Daoy (cell line): Measurements from ENCODE around the gene EBF3. TPM values are rescaled to one million over a fixed set of nuclear protein-coding genes. Genes with fewer than 3 reads are reported as not detected.
A peak's percentile ranks its signal among the peaks of the same experiment; 100 is the strongest.

Source experiments
- DNase-seq: peaks from one replicate; pipeline ENCODE4 v3.0.0-alpha.2; 2015; ENCODE audit warnings: low read depth
- total RNA-seq: library from RNA; depleted of rRNA; stranded (reverse); fragments of >200 nt; shearing (Covaris generic); gene quantifications from 2 replicates; pipeline ENCODE4 v1.2.3, GENCODE V29; 2014

Gene EBF3
- total RNA-seq, 1 experiment from 2014 or later, result 3.4 TPM

DNA sequence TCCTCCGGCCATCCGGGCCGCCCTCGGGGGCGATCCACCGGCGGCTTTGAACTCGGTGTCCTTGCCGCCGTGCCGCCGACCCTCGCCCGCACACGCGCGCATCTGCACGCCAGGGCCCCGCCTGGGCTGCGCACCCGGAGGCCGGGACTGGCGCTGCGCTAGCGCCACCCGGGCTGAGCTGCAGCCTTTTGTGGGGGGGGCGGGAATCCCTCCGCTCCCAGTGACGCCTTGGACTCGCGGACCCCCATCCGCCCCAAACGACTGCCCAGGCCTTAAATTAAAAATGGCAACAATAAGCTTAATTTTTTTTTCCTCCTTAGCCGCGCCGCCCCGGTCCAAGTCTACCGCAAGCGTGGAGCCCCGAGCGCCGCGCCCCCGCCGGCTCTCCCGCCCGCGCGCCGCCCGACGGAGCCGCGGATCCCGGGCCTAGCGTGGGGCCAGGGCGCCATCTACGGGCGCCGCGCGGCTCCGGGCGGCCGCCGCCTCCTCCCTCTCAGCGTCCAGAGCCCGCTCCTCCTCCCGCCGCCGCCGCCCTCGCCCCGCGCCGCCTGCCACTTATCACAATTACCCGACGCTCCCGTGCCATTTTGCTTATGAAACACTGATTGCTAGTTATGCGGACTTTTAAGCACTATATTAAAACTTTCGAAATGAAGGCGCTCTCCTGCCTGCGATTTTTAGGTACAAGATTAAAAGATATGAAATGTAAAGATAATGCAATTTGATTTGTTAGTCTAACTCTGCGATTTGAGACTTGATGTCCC is 7.5 kb upstream of the EBF3 start:
- DNase-seq, result peak; percentile 83

DNA sequence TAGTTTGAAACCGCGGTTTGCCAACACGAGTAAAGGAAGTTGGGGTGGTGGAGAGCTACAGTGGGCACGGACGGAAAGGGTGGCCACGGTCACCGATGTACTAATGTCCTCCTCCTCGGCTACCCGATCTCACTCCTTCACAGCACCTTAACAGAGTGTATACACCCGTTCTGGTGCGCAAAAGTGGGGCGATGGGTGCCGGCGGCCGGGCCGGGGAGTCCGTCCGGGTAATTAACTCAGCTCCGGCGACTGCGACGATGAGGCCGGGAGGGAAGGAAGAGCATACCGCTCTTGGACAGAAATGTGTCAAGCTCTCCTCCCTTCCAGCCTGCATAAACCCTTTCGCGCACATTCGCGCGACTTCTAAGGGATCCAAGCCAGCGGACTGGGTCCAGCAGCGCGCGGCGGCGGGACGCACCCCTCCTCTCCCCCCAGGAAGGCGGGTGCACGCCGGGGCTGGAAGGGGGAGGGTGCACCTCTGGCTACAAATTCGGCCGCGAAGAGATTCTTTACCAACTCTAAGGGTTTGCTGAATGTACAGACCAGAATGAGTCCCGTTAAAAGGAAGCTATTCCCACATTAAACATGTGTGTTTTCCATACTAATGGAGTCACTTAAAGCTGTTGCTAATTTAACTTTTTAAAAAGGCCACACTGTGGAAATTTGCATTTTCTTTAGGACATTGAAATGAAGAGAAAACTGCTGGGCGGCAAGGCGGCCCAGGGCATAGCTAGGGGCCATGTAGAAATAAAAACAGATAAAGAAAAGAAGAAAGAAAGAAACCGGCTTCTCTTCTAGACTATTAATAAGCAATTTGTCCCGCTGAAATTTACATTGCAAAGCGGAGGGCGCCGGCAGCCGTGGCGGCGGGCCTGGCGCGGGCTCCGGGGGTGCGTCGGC is 6.6 kb upstream of the EBF3 start:
- DNase-seq, result peak; percentile 50

DNA sequence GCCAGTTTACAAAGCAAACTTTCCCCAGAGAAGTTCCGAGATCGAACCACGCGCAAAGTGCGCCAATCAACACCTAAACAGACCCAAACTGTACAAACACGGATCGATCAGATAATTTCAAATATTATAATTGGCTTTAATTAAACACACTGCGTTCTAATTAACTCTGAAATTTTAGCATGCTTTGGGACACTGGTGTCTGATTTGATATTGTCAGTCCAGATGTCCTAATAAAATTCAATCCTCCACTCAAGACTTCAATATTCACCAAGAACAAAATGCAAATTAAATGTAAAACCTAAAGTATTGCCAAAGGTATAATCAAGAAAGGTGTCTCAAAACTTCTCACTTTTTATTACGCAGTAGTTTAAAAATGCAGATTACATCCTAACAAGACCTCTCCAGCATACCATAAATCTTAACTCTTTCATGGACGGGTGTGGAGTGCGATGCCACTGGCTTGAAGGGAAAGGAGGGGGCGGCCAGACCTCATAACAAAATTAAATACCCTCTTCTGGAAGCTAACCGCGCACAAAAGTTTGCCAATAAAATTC is 5.9 kb upstream of the EBF3 start:
- no peak for DNase-seq

DNA sequence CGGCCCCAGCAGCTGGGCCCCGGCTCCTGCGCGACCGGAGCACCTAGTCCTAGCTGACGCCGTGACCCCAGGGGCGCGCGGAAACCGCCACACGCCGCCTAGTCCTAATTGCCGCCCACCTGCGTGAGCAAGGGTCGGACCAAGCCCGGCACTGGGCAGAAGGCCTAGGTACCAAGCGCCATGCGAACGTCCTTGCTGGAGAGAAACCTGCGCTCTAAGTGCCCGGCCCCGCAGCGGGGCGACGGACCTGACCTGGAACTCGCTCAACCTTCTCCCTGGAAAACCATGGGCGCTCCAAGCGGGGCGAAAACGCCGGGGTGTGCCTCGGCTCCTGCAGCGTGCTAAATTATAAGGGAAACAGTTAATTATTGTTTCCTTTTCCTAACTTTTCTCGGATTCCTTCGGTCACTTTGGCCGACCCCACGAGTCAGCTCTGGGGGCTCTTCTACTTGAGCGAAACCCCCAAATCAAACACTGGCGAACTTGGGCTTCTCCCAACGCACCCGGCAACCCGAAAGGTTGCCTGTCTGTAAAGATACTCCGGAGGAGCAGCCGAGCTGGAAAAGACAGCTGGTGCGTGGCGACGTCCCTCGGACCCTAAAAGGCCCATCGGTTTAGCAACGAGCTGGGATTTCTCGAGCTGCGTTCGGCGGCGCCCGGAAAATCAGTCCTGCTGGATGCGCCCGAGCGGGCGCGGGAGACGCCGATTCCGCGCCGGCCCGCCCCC is 5.3 kb upstream of the EBF3 start:
- no peak for DNase-seq

DNA sequence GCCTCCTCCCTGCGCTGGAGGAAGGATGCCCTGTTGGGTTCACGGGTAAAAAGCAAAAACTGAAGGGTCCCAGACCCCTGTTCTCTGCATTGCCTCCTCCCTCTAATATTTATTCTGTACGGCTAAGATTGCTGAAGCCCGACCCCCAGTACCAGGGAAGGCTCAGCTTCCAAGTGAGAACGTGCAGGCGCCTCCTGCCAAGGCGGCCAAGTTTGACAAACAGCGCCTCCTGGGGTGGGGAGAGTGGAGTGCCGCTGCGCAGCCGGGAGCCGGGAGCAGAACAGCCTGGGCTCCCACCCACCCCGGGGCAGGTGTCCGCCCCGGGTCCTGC is 4.7 kb upstream of the EBF3 start:
- peak; percentile 77 for DNase-seq

DNA sequence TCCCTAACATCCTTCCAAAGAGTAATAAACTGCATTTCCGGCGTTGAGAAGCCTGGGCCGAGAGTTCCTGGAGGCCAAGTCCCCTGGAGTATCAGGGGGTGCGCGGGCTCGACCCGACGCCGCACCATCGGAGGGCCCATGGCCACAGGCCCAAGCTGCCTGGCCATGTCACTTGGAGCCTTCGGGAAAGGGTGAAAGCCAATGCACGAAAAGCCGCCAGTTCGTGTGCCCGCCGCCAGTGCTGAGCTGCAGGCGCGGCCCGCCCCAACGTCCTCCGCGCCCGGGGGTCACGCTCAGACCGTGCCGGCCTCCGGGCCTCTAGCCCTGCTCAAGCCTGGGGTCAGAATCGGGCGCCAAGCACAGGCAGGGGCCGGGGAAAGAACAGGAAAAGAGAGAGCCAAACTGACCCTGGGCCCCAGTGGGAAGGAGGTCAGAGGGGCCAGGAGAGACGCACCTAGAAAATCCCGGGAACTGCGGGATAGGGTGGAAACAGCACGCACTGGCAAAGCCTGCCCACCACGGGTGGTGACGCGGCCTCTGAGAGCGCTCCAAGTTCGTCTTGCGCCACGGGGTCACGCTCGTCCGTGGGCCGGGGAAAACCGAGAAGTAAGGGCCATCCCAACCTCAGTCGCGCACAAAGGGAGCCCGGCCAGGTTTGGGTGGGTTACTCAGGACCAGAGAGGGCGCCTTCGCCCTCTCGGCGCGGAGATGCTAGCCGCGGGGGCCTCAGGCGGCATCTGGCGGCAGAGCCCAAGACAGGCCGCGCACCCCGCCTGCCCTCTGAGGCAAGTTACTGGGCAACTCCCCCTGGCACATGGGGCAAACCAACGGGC is 4.2 kb upstream of the EBF3 start:
- peak; percentile 33 for DNase-seq

DNA sequence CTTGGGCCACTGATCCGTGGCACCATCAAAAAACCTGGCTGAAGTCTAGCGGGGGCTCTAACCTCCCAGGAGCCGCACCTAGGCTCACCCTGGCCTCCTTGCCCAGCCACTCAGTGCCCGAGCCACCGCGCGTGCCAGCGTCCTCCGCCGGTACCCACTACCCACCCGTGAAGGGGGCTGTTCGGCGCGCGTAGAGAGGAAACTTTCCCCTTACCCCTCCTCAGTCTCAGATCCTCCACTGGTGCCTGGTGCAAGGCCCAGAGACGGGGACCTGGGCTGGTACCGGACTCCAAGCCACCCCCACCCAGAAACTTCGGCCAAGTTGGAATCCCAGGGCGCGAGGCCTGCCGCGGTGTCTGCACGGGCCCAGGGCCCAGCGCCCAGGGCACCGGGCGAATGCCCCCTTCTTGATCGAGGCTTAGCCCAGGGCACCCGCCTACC is 3.5 kb upstream of the EBF3 start:
- DNase-seq, result no peak

DNA sequence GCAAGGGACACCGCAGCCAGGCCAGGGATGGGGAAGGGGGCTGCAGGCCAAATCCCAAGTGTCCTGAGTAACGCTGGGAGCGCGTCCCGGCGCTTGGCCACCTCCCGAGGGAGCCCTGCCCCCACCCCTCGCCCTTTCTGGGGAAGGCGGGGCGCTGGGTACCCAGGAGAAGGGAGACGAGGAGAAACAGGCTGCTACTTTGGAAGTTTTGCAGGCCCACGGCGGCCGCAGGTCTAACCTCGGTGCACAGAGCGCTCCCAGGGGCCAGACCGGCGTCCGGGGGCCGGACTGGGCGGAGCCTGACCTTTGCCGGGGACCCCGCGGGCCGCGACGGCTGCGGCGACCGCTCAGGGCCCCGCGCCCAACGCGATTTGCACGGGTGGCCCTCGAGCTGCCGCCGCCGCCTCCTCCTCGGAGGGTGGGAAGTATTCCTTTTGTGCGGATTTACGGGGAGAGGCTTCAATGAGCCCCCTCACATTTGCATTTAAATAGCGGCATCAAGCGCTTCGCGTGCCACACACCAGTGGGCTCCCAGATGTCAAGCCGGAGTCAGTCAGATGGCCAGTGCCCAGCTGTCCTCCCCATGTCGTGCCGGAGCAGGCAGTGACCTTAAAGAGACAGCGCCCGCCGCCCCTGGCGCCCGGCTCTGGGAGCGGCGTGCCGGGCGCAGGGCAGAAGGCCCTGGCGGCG is 3.0 kb upstream of the EBF3 start:
- no peak for DNase-seq

DNA sequence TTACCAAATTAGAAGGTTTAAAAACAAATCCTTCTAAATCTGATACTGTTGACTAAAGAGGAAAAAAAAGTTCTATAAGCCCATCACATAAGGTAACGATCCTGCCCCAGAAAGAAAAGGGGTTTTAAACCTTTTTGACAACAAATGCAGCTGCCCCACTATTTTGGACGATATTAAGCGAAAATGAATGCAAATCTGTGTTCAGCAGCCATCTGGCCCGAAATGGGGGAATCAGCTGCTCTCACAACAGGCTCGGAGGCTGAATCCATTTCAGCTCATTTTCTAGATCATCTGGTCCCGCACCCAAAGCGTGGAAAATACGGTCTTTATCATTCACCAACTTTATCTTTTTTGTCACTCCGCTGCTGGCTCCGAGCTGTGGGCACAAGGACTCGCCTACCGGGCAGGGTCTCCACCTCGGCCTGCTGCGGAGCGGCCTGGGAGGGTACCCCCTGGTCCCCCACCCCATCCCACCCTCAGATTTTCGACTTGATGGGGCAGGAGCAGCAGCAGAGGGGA is 2.4 kb upstream of the EBF3 start:
- no peak for DNase-seq

DNA sequence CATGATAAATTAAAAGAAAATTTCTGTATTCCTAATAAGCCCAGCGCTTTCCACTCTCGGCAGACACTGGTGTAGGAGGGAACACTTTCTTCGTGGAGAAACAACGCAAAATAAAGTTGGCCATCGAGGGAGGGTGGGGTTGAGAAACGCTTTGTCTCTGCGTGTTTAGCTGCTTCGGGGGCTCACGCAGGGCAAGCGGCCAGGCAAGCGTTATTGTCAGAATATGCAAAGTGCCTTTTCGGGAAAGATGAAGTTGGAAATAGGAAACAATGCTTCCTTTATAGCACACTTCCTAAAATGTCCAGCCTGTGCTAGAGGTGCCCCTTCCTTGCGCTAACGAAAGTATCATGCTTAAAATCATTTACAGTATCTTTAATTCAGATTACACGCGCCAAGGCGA is 1.9 kb upstream of the EBF3 start:
- DNase-seq, result no peak

DNA sequence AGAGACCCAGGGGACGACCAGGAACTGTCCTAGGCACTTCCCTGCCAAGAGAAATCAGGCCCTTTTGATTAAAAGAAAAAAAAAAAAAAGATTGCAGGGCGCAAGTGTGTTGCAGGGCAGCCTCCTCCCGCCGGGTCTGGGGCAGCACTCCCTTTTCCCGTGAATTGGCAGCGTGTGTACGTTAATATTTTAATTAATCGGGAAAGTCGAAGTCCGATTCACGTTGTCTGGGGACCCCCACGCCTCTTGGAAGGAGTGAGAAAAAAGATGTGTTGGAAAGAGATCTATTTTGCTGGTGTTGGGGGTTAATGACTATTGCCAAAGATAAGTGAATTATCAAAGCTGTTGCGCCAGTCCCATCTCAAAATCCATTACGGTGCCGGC is 1.3 kb upstream of the EBF3 start:
- DNase-seq, result no peak

DNA sequence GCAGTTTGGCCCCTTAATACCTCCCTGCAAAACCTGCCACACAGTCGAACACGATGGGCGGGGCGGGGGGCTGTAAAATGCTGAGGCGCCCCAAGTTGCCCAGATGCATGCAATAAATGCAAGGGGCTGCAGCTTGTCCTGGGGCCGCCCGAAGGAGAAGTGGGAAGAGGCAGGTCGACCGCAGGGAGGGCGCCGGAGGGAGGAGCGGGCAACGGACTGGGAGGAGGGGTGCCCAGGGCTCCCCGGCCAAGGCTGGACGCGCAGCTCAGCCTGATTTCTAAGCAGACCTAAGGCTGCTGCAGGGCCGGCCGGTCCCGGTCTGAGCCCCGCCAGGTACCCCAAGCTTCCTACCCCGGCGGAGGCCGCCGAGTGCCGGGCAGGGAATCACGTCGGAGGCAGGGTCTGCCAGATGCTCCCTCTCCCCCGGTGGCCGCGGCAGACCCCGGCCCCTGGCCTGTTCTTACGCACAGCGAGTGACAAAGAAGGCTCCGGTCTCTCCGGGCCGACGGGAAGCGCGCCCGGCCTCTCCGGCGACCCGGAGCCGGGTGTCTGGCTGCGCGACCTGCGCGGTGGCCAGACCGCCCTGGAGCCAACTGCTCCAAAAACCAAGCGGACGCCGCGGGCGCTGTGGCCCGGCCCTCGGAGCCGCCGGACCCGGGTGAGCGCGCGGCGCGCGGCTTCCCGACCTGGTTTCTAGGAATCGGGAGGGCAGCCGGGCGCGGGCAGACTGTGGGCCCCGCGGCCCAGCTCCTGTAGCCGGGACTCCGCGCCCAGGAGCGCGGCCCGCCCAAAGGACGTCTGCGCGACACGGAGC is 744 bp upstream of the EBF3 start:
- peak; percentile 58 for DNase-seq

DNA sequence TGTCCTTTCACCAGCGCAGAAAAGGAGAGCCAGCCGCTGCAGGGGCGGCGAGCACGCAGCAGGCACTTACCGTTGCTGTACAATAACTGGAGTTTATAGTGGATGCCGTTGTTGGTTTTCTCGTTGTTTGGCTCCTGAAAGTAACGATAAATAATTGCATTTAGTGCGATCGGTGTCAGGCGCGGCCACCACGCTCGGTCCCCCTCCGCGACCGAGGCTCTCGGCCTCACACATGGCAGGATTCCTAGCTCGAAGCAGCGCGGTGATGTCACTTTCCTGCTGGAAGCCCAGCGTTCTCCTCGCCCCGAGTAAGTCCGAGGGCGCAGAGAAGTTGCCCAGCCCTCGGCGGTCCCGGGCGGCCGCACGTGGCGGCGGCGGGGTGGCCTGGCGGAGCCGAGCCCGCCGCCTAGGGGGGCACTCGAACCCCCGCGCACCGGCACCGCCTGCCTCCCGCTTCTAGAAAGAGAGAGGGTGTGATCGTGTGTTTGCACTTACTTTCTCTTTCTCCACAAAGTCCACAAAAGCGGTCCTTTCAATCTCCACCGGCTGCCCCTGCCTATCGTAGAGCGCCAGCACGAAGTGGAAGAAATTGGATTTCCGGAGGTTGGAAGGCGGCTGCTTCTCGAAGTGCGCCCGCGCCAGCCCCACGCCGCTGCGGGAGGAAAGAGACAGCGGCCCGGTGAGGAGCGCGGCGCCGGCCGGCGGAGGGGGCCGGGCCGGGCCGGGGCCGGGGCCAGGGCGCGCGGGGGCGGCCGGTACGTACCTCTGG is 1.0 kb downstream of the EBF3 start:
- DNase-seq, result peak; percentile 77

DNA sequence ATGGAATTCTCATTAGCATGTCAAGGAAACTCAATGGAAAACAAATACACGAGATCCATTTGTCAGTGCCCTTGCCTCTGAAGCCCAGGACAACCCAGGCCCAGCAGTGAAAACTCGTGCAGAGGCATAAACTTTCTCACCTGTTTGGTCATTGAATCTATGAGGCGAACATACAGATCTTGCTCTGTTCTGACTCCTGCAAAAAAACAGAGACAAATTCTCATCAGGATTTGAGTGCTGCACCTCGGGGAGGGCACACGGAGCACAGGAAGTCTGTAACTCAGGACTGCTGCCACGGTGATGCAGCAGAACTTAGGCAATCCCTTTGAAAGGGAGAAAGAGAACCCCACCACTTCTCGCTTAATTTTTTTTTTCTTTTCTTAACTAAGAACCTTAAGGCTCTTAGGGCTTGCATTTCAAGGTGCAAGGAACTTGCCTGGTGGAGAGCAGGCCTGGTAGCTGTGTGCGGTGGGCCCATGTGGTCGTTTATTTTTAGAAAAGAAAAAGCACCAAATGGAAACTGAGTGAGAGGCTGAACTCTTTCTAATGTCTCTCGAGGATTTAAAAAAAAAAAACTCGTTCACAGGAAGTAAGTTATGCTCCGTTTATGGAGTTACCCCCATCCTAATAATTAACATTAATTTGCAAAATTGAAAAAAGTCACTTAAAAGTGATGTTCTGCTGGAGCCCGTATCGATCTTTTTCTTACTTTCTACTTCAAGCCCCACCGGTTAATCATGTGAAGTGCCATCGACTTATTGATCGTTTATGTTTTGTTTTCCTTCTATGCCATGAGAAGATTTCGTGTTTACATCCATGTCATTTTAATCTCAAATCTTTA is 1.8 kb downstream of the EBF3 start:
- DNase-seq, result peak; percentile 67

DNA sequence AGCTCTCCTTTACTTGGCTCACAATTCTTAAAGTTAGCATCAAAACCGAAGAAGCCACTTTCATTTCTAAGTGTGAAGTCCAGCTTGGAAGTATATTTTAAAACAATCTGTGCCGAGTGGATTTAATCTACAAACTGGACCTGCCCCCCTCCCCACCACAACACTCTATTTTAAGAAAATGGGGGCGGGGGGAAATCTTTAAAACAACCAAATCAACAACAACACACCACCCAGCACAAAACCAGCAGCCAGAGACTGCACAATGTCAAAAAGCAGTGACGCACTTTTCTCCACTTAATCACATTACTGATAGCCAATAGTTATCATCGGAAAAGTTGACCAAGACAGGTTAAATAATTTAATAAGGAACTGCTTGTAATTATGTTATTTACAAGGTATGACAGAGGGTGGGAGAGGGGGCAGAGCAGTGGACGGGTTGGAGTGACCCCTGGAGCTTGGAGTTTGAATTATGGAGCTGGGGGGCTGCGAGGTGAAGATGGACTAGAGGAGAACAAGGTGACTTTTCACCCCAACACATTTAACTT is 2.8 kb downstream of the EBF3 start:
- DNase-seq, result no peak

DNA sequence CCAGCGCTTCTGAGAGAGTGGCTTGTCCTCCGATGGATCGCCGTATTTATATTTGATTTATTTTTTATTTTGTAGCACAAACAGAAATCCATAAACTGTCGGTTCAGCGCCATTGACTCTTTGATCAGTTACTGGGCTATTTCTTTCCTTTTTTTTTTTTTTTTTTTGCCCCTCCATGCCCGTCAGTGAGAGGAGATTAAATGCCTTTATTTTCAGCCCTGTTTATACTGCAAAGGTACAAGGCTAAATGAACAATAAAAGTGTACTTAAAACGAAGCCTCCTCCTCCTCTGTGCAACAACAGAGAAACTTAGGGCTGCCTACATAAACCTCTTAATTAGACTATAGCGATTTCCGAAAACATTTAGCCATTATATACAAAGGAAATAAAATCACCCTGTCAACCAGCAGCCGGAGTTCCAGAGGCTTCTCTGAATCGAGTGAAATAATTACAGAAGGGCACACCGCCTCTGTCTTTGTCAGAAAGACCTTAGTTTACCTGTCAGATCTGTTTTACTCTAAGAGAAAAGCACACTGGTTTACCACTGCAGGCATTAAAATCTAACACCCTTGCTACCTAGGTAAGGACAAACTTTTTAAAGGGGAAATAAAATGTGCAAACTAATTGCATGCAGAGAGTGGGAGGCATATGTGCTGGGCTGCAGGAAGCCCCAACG is 3.5 kb downstream of the EBF3 start:
- DNase-seq, result no peak
